ENCODE data around the gene ALDH18A1. TPM values are rescaled to one million over a fixed set of nuclear protein-coding genes. Genes with fewer than 3 reads are reported as not detected.

ALDH18A1 gene
- total RNA-seq, 1 experiment from 2014 or later: 43.7 TPM

DNA sequence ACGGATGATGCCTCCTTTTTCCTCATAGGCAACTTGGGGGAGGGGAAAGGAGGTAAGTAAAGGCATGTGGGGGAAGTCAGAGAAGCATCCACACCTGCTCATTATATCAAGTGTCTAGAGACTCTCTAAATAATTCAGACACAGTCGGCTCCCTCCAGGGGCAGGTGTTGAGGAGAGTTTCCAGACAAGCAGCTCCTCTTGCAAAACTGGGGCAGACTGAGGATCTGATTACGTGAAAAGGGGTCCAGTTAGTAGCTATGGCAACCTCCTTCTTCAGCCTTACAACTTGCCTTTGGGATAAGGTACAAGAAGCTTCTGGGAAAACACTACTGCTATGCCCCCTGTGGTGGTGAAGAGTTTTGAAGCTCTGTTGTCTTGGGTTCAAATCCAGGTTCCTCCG lies 56.4 kb downstream of the ALDH18A1 start:
- no peak overlapping the region for H3K27ac ChIP-seq (ENCODE audit: low read length)
- H4K20me1 ChIP-seq (ENCODE audit: insufficient read depth, low read depth, low read length): no peaks in the 10 kb centered on the region
- no peaks in the 10 kb centered on the region for H3K9me3 ChIP-seq (ENCODE audit: low read length)
- H3K4me3 ChIP-seq (ENCODE audit: low read length): no peak overlapping the region
- H3K27me3 ChIP-seq (ENCODE audit: low read length): no peaks in the 10 kb centered on the region
- H3K79me2 ChIP-seq (ENCODE audit: low read length): no peaks in the 10 kb centered on the region
- H3K4me1 ChIP-seq (ENCODE audit: low read length): no peaks in the 10 kb centered on the region
- H3K9ac ChIP-seq (ENCODE audit: low read length): no peak overlapping the region
- H3K4me2 ChIP-seq (ENCODE audit: low read depth, low read length, poor library complexity, severe bottlenecking): no peak overlapping the region
- no peaks in the 10 kb centered on the region for H3K9me2 ChIP-seq (replicated peaks; ENCODE audit: insufficient read depth, low read length)
- H2AFZ ChIP-seq (ENCODE audit: low read length): no peak overlapping the region
- no peak for DNase-seq
- no peaks in the 10 kb centered on the region for H3K36me3 ChIP-seq (ENCODE audit: insufficient read depth, low read length)

GRCh38 chr10:95597788-95598187 lies 58.7 kb downstream of the ALDH18A1 start:
- Histone ChIP-seq H3K4me2 (ENCODE audit: low read depth, low read length, poor library complexity, severe bottlenecking) (no peak overlapping the region), H4K20me1 (ENCODE audit: insufficient read depth, low read depth, low read length) (no peaks in the 10 kb centered on the region), H3K27me3 (ENCODE audit: low read length) (no peaks in the 10 kb centered on the region), H3K9ac (ENCODE audit: low read length) (no peak overlapping the region), H3K9me2 (replicated peaks; ENCODE audit: insufficient read depth, low read length) (no peaks in the 10 kb centered on the region), H3K4me1 (ENCODE audit: low read length) (no peaks in the 10 kb centered on the region), H3K79me2 (ENCODE audit: low read length) (no peaks in the 10 kb centered on the region), H3K36me3 (ENCODE audit: insufficient read depth, low read length) (no peaks in the 10 kb centered on the region), H3K27ac (ENCODE audit: low read length) (no peak overlapping the region), H3K4me3 (ENCODE audit: low read length) (no peak overlapping the region), H2AFZ (ENCODE audit: low read length) (no peak overlapping the region), H3K9me3 (ENCODE audit: low read length) (no peaks in the 10 kb centered on the region)
- no peak for DNase-seq

- Histone ChIP-seq H3K9me2 (replicated peaks; ENCODE audit: insufficient read depth, low read length) (no peaks in the 10 kb centered on the region), H3K27ac (ENCODE audit: low read length) (no peak overlapping the region), H3K4me2 (ENCODE audit: low read depth, low read length, poor library complexity, severe bottlenecking) (no peak overlapping the region)
Measured at GRCh38 chr10:95588025-95588424, 68.5 kb downstream of the ALDH18A1 start.

DNA sequence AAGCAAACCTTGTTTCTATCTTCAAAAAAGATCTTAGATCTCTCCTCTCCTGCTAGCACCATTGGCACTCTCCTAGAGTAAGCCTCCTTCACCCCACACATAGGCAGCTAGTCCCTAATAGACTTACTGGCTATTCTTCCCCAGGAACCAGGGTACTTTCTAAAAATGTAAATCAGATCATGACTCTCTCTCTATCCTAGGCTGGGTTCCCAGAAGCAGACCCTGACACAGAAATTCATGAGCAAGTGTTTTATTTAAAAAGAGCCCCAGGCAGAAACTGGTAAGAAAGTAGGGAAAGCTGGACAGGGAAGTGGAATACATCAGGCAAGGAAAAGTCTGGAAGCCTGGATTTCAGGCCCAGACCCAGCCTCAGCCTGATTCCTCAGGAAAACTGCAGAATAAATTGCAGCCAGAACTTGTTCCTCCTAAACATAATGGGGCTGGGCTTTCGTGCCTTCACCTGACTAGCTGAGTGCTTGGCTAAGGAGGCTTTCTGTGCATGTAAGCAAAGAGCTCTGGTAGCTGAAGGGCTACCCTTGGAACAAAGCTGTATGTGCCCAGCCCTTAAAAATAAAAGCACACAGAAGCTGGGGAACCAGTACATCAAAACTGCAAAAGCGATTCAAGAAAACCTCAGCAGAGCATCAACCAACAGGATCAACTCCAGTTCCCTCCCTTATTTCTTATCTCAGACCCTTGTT lies 76.5 kb downstream of the ALDH18A1 start:
- no peak for DNase-seq
- Histone ChIP-seq H3K9ac (ENCODE audit: low read length) (no peak overlapping the region), H3K9me3 (ENCODE audit: low read length) (no peaks in the 10 kb centered on the region), H3K27me3 (ENCODE audit: low read length) (no peaks in the 10 kb centered on the region), H3K4me2 (ENCODE audit: low read depth, low read length, poor library complexity, severe bottlenecking) (no peak overlapping the region), H3K27ac (ENCODE audit: low read length) (no peak overlapping the region), H3K4me1 (ENCODE audit: low read length) (no peaks in the 10 kb centered on the region), H3K36me3 (ENCODE audit: insufficient read depth, low read length) (no peaks in the 10 kb centered on the region), H2AFZ (ENCODE audit: low read length) (no peak overlapping the region), H3K9me2 (replicated peaks; ENCODE audit: insufficient read depth, low read length) (no peaks in the 10 kb centered on the region), H4K20me1 (ENCODE audit: insufficient read depth, low read depth, low read length) (no peaks in the 10 kb centered on the region), H3K79me2 (ENCODE audit: low read length) (no peaks in the 10 kb centered on the region), H3K4me3 (ENCODE audit: low read length) (no peak overlapping the region)

More at GRCh38 chr10:95588025-95588424, 68.5 kb downstream of the ALDH18A1 start:
- no peak overlapping the region for H2AFZ ChIP-seq (ENCODE audit: low read length)
- no peak overlapping the region for H3K9ac ChIP-seq (ENCODE audit: low read length)
- H3K79me2 ChIP-seq (ENCODE audit: low read length): no peaks in the 10 kb centered on the region
- DNase-seq: no peak
- no peaks in the 10 kb centered on the region for H4K20me1 ChIP-seq (ENCODE audit: insufficient read depth, low read depth, low read length)
- no peak overlapping the region for H3K4me3 ChIP-seq (ENCODE audit: low read length)
- H3K36me3 ChIP-seq (ENCODE audit: insufficient read depth, low read length): no peaks in the 10 kb centered on the region
- H3K27me3 ChIP-seq (ENCODE audit: low read length): no peaks in the 10 kb centered on the region
- H3K9me3 ChIP-seq (ENCODE audit: low read length): no peaks in the 10 kb centered on the region
- no peaks in the 10 kb centered on the region for H3K4me1 ChIP-seq (ENCODE audit: low read length)

DNA sequence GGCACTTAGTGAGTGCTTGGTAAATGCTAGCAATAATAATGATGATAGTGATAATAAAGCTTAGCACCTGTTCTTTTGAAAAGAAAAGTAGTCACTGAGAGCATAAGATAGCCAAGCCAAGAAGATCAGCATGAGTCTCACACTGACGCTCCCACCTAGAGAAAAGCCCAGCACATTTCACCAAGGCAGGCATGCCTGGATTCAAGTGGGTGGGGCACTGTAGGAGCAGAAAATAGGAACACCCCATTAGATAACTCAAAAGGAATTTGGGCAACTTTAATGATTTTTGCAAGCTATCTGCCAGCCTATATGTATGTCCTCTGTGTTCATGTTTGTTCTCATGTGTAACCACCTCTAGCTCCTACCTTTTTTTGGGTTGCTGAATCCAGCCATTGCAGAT lies 77.2 kb downstream of the ALDH18A1 start:
- Histone ChIP-seq H3K9me2 (replicated peaks; ENCODE audit: insufficient read depth, low read length) (no peaks in the 10 kb centered on the region), H3K4me2 (ENCODE audit: low read depth, low read length, poor library complexity, severe bottlenecking) (no peak overlapping the region), H3K27me3 (ENCODE audit: low read length) (no peaks in the 10 kb centered on the region), H3K9ac (ENCODE audit: low read length) (no peak overlapping the region), H3K27ac (ENCODE audit: low read length) (no peak overlapping the region), H3K4me1 (ENCODE audit: low read length) (no peaks in the 10 kb centered on the region), H4K20me1 (ENCODE audit: insufficient read depth, low read depth, low read length) (no peaks in the 10 kb centered on the region), H3K79me2 (ENCODE audit: low read length) (no peaks in the 10 kb centered on the region), H3K36me3 (ENCODE audit: insufficient read depth, low read length) (no peaks in the 10 kb centered on the region), H3K9me3 (ENCODE audit: low read length) (no peaks in the 10 kb centered on the region), H2AFZ (ENCODE audit: low read length) (no peak overlapping the region), H3K4me3 (ENCODE audit: low read length) (no peak overlapping the region)
- no peak for DNase-seq

- no peak overlapping the region for H3K4me2 ChIP-seq (ENCODE audit: low read depth, low read length, poor library complexity, severe bottlenecking)
Measured at GRCh38 chr10:95578619-95579018, 77.9 kb downstream of the ALDH18A1 start.

DNA sequence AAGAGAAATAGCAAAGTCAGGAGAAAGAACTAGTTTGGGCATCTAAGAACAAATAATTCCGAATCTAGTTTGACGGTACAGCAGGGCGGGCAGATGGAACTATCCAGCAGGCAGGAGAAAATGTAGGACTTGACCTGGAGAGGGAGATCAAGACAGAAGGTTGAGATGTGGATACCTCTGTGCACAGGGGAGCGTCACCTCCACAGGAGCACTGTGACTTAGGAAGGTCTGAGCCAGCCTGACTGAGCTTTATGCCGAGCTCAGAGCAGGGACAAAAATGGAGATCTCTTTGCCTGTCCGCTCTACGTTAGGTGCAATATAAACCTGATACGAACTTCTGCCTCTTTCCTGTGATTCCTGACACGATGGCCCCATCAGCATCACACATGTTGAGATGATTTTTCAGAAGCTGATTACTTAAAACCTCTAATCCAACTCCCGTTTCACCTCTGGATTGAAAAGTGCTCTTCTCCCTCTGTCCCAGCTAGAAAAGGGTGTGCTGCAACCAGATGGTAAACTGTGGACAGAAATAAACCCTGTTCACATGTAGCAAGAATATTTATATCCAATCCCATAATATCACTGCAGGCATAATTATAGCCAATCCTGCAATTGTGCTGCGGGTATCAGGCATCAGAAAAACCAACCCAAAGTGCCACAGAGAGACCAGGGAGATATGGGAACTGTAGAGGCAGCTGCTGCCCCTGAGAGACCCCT lies 81.7 kb downstream of the ALDH18A1 start:
- Histone ChIP-seq H3K9ac (ENCODE audit: low read length) (no peak overlapping the region), H3K27me3 (ENCODE audit: low read length) (no peaks in the 10 kb centered on the region), H3K4me3 (ENCODE audit: low read length) (no peak overlapping the region), H4K20me1 (ENCODE audit: insufficient read depth, low read depth, low read length) (no peaks in the 10 kb centered on the region), H3K79me2 (ENCODE audit: low read length) (no peaks in the 10 kb centered on the region), H3K9me2 (replicated peaks; ENCODE audit: insufficient read depth, low read length) (no peaks in the 10 kb centered on the region), H2AFZ (ENCODE audit: low read length) (no peak overlapping the region), H3K36me3 (ENCODE audit: insufficient read depth, low read length) (no peaks in the 10 kb centered on the region), H3K9me3 (ENCODE audit: low read length) (no peaks in the 10 kb centered on the region), H3K4me1 (ENCODE audit: low read length) (no peaks in the 10 kb centered on the region), H3K4me2 (ENCODE audit: low read depth, low read length, poor library complexity, severe bottlenecking) (no peak overlapping the region), H3K27ac (ENCODE audit: low read length) (no peak overlapping the region)
- DNase-seq: no peak

More at GRCh38 chr10:95578619-95579018, 77.9 kb downstream of the ALDH18A1 start:
- no peak overlapping the region for H3K9ac ChIP-seq (ENCODE audit: low read length)
- no peaks in the 10 kb centered on the region for H4K20me1 ChIP-seq (ENCODE audit: insufficient read depth, low read depth, low read length)
- no peak overlapping the region for H2AFZ ChIP-seq (ENCODE audit: low read length)
- H3K27me3 ChIP-seq (ENCODE audit: low read length): no peaks in the 10 kb centered on the region
- no peaks in the 10 kb centered on the region for H3K79me2 ChIP-seq (ENCODE audit: low read length)
- H3K4me3 ChIP-seq (ENCODE audit: low read length): no peak overlapping the region
- H3K27ac ChIP-seq (ENCODE audit: low read length): no peak overlapping the region
- no peaks in the 10 kb centered on the region for H3K4me1 ChIP-seq (ENCODE audit: low read length)
- DNase-seq: no peak
- no peaks in the 10 kb centered on the region for H3K9me3 ChIP-seq (ENCODE audit: low read length)
- no peaks in the 10 kb centered on the region for H3K9me2 ChIP-seq (replicated peaks; ENCODE audit: insufficient read depth, low read length)
- H3K36me3 ChIP-seq (ENCODE audit: insufficient read depth, low read length): no peaks in the 10 kb centered on the region

DNA sequence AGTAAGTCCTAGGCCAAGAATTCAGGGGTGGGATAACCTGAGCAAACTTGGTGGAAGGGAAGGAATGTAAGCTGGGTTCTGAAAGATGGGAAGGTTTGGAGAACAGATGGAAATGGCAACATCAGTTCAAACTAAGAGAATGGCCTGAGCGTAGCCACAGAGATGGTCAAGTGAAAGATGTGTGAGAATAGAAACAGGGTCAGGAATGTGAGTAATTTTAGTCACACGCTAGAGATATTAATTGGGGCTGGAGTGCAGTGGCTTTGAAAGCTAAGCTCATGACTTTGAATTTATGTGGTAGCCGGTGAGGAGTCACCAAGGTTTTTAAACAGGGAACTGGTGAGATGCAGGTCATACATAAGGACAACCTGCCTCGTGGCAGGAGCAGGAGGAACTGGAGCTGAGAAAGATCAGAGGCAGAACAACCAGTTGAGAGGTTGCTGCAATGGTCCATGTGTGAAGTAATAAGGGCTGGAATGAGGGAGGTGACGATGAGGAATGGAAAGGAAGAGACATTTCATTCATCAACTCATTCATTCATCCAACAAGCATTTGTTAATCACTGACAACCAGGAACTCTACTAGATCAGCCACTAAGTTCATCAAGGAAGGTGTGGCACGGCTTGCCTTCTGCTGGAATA lies 82.4 kb downstream of the ALDH18A1 start:
- no peak overlapping the region for H3K4me3 ChIP-seq (ENCODE audit: low read length)
- no peaks in the 10 kb centered on the region for H3K9me2 ChIP-seq (replicated peaks; ENCODE audit: insufficient read depth, low read length)
- H3K79me2 ChIP-seq (ENCODE audit: low read length): no peaks in the 10 kb centered on the region
- H3K27ac ChIP-seq (ENCODE audit: low read length): no peak overlapping the region
- H3K36me3 ChIP-seq (ENCODE audit: insufficient read depth, low read length): no peaks in the 10 kb centered on the region
- no peak for DNase-seq
- no peaks in the 10 kb centered on the region for H3K4me1 ChIP-seq (ENCODE audit: low read length)
- no peak overlapping the region for H3K4me2 ChIP-seq (ENCODE audit: low read depth, low read length, poor library complexity, severe bottlenecking)
- no peaks in the 10 kb centered on the region for H3K9me3 ChIP-seq (ENCODE audit: low read length)
- no peaks in the 10 kb centered on the region for H3K27me3 ChIP-seq (ENCODE audit: low read length)
- no peaks in the 10 kb centered on the region for H4K20me1 ChIP-seq (ENCODE audit: insufficient read depth, low read depth, low read length)
- no peak overlapping the region for H2AFZ ChIP-seq (ENCODE audit: low read length)
- H3K9ac ChIP-seq (ENCODE audit: low read length): no peak overlapping the region
